SK-N-SH (cell line): ENCODE data around the gene FRMD3. TPM values are rescaled to one million over a fixed set of nuclear protein-coding genes. Genes with fewer than 3 reads are reported as not detected.

Experiments used
- CTCF ChIA-PET: fragments of 300-600, 350-600 bp; formaldehyde crosslinking; extraction: SDS; loops from one replicate; lab custom pipeline; 2021; lab: Yijun Ruan, JAX
- POLR2A ChIA-PET: fragments of 350-600 bp; sonication (Branson Sonifier 250); formaldehyde crosslinking; extraction: SDS; loops from one replicate; lab custom pipeline; 2020; ENCODE audit warnings: antibody characterized with exemption, inconsistent platforms; lab: Yijun Ruan, JAX
- DNase-seq: peaks from one replicate; pipeline ENCODE4 v3.0.0; 2012
- H2AFZ ChIP-seq: fragments of 200-600 bp; sonication (generic); 2 replicates; pipeline ENCODE4 v1.8.1; 2016; ENCODE audit warnings: antibody characterized with exemption, mild to moderate bottlenecking, low read depth
- H3F3A ChIP-seq: fragments of 200-600 bp; sonication (generic); replicated peaks from 2 replicates; pipeline ENCODE3; 2016; ENCODE audit warnings: antibody characterized with exemption, mild to moderate bottlenecking; ENCODE audit not compliant: insufficient read depth
- H3K27ac ChIP-seq, 2 experiments: fragments of 200-500 bp in 1 of 2; fragments of 200-600 bp in 1 of 2; sonication (Bioruptor generic) in 1 of 2; sonication (generic), shearing (Covaris generic) in 1 of 2; 2 replicates each; pipeline versions ENCODE4 v1.5.1 to v1.6.1; 2014 to 2016; ENCODE audit warnings: low read depth in 2 of 2, inconsistent platforms in 1 of 2, low read length in 1 of 2, mild to moderate bottlenecking in 1 of 2, mixed read lengths in 1 of 2
- H3K27me3 ChIP-seq: fragments of 200-600 bp; sonication (generic), shearing (Covaris generic); 2 replicates; pipeline ENCODE4 v1.6.1; 2016; ENCODE audit warnings: mixed run types; ENCODE audit not compliant: insufficient read depth
- H3K36me3 ChIP-seq, 2 experiments: fragments of 200-500 bp in 1 of 2; fragments of 200-600 bp in 1 of 2; sonication (Bioruptor generic) in 1 of 2; sonication (generic) in 1 of 2; replicated peaks in 1 of 2; 2 replicates each; pipeline versions ENCODE3 to v1.5.1; 2014 to 2016; ENCODE audit warnings: low read length in 1 of 2, mild to moderate bottlenecking in 1 of 2; ENCODE audit not compliant: insufficient read depth in 2 of 2, control insufficient read depth in 1 of 2
- H3K4me1 ChIP-seq, 2 experiments: fragments of 200-500 bp in 1 of 2; fragments of 200-600 bp in 1 of 2; sonication (Bioruptor generic) in 1 of 2; sonication (generic), shearing (Covaris generic) in 1 of 2; 2 replicates each; pipeline versions ENCODE4 v1.5.1 to v1.6.1; 2014 to 2016; ENCODE audit warnings: low read depth in 1 of 2, low read length in 1 of 2, mixed run types in 1 of 2; ENCODE audit not compliant: insufficient read depth in 2 of 2, control insufficient read depth in 1 of 2
- H3K4me2 ChIP-seq: fragments of 200-600 bp; sonication (generic), shearing (Covaris generic); 2 replicates; pipeline ENCODE4 v1.6.1; 2017; ENCODE audit warnings: mixed run types
- H3K4me3 ChIP-seq, 2 experiments: fragments of 200-500 bp in 1 of 2; fragments of 200-600 bp in 1 of 2; sonication (Bioruptor generic) in 1 of 2; sonication (generic), shearing (Covaris generic) in 1 of 2; 2 replicates each; pipeline versions ENCODE4 v1.5.1 to v1.8.1; 2014 to 2016; ENCODE audit warnings: low read depth in 2 of 2, inconsistent platforms in 1 of 2, low read length in 1 of 2, mild to moderate bottlenecking in 1 of 2, mixed read lengths in 1 of 2, moderate library complexity in 1 of 2
- H3K79me2 ChIP-seq: fragments of 200-600 bp; sonication (generic); 2 replicates; pipeline ENCODE4 v1.8.1; 2017; ENCODE audit warnings: mild to moderate bottlenecking; ENCODE audit not compliant: insufficient read depth
- H3K9ac ChIP-seq: fragments of 200-600 bp; sonication (generic); 2 replicates; pipeline ENCODE4 v1.6.1; 2017; ENCODE audit warnings: mixed run types
- H3K9me2 ChIP-seq: fragments of 200-600 bp; sonication (generic); 2 replicates; pipeline ENCODE4 v1.6.1; 2017; ENCODE audit warnings: mixed run types
- H3K9me3 ChIP-seq: fragments of 200-600 bp; sonication (generic); 2 replicates; pipeline ENCODE4 v1.6.1; 2017; ENCODE audit warnings: mixed run types, mild to moderate bottlenecking, moderate library complexity
- H4K20me1 ChIP-seq: fragments of 200-600 bp; sonication (generic); 2 replicates; pipeline ENCODE4 v1.6.1; 2017; ENCODE audit warnings: mild to moderate bottlenecking, mixed run types; ENCODE audit not compliant: insufficient read depth
- ELF1 ChIP-seq: IDR thresholded peaks from 2 replicates; pipeline ENCODE4 v1.4.0; 2012
- EP300 ChIP-seq, 2 experiments: IDR thresholded peaks; 2 replicates each; pipeline versions ENCODE4 v1.4.0 to v1.6.1; 2012; ENCODE audit warnings: borderline replicate concordance in 1 of 2, low read depth in 1 of 2, low read length in 1 of 2
- EZH2phosphoT487 ChIP-seq: fragments of 200-600 bp; sonication (generic); IDR thresholded peaks from 2 replicates; pipeline ENCODE4 v1.6.1; 2017; ENCODE audit warnings: low read depth, mixed run types, mild to moderate bottlenecking, antibody characterized with exemption, moderate library complexity, borderline replicate concordance
- FOSL2 ChIP-seq: IDR thresholded peaks from 2 replicates; pipeline ENCODE4 v1.4.0; 2012; ENCODE audit warnings: low read depth, mild to moderate bottlenecking, moderate library complexity, borderline replicate concordance
- FOXJ3 ChIP-seq: sonication (generic); formaldehyde crosslinking; IDR thresholded peaks from 2 replicates; pipeline ENCODE4 v1.5.1; 2020; ENCODE audit warnings: mild to moderate bottlenecking, missing genetic modification reagents
- FOXM1 ChIP-seq: IDR thresholded peaks from 2 replicates; pipeline ENCODE4 v1.4.0; 2012; ENCODE audit warnings: low read depth, mild to moderate bottlenecking
- IRF3 ChIP-seq: fragments of 150-350 bp; IDR thresholded peaks from 2 replicates; pipeline ENCODE4 v1.6.1; 2016; ENCODE audit warnings: mild to moderate bottlenecking, low read depth, low read length
- JUND ChIP-seq: IDR thresholded peaks from 2 replicates; pipeline ENCODE4 v1.4.0; 2012
- MEF2A ChIP-seq: IDR thresholded peaks from 2 replicates; pipeline ENCODE4 v1.4.0; 2012; ENCODE audit warnings: low read depth, borderline replicate concordance
- NFIC ChIP-seq: IDR thresholded peaks from 2 replicates; pipeline ENCODE4 v1.4.0; 2012; ENCODE audit warnings: borderline replicate concordance
- PBX3 ChIP-seq: IDR thresholded peaks from 2 replicates; pipeline ENCODE4; 2012
- POLR2AphosphoS5 ChIP-seq: IDR thresholded peaks from 2 replicates; pipeline ENCODE4 v1.6.1; 2012; ENCODE audit warnings: low read depth, low read length
- RCOR1 ChIP-seq: fragments of 150-350 bp; IDR thresholded peaks from 2 replicates; pipeline ENCODE4 v1.6.1; 2017; ENCODE audit warnings: antibody characterized with exemption, low read length
- REST ChIP-seq: IDR thresholded peaks from 2 replicates; pipeline ENCODE4 v1.6.1; 2012; ENCODE audit warnings: mild to moderate bottlenecking, low read depth, low read length, moderate library complexity
- RXRA ChIP-seq: IDR thresholded peaks from 2 replicates; pipeline ENCODE4 v1.4.0; 2012; ENCODE audit warnings: low read depth, mild to moderate bottlenecking, borderline replicate concordance
- TCF12 ChIP-seq: IDR thresholded peaks from 2 replicates; pipeline ENCODE4 v1.4.0; 2012
- TEAD4 ChIP-seq: IDR thresholded peaks from 2 replicates; pipeline ENCODE4 v1.4.0; 2012; ENCODE audit warnings: mild to moderate bottlenecking, borderline replicate concordance; ENCODE audit not compliant: insufficient read depth
- ZBTB33 ChIP-seq: IDR thresholded peaks from 2 replicates; pipeline ENCODE4 v1.4.0; 2012; ENCODE audit warnings: low read depth, borderline replicate concordance
- WGBS: methylation state at CpG from one replicate; pipeline ENCODE4 v1.1.6; 2017; ENCODE audit warnings: low lambda C conversion rate; 5-methylcytosine and 5-hydroxymethylcytosine counted together
- polyA plus RNA-seq, 3 experiments: library from polyadenylated mRNA; depleted of rRNA; stranded (reverse); fragments of >200 nt; gene quantifications; 2 replicates each; pipeline ENCODE4 v1.2.3, GENCODE V29; 2012

The FRMD3 gene
- polyA plus RNA-seq, 1 of the 3 experiments (the other 2 are of a cell fraction): 0.89 TPM

GRCh38 chr9:83349031-83349430, 189.2 kb downstream of the FRMD3 start:
- Histone ChIP-seq H3F3A (no peaks in the 10 kb centered on the region), H3K79me2 (peaks cover 3% of the 10 kb centered on the region; the same call in 1 of the 2 replicates), H3K9me3 (no peaks in the 10 kb centered on the region), H3K9ac (no peak overlapping the region), H3K27ac (no peak overlapping the region; a peak in 1 of 4 replicates), H3K4me1 (peaks cover 0 to 19% of the 10 kb centered on the region in 2 experiments; a peak in 2 of 4 replicates), H3K36me3 (no peaks in the 10 kb centered on the region), H3K4me3 (no peak overlapping the region), H3K27me3 (no peaks in the 10 kb centered on the region), H2AFZ (no peak overlapping the region), H4K20me1 (no peaks in the 10 kb centered on the region), H3K4me2 (no peak overlapping the region), H3K9me2 (no peaks in the 10 kb centered on the region)
- 82% methylated on average over 9 of the region's 9 CpGs for WGBS
- CTCF ChIA-PET: interaction anchor here (1.2 to 2.1 kb wide), 4 partner anchors 10 to 189 kb away, joined by 3 to 10 read pairs (median 4); partner anchors contain the start of gene FRMD3
- TF ChIP-seq MEF2A (no peak), FOXM1 (no peak), FOSL2 (no peak), IRF3 (no peak), RXRA (no peak), TEAD4 (no peak), FOXJ3 (CRISPR knock-in tag) (no peak), EZH2phosphoT487 (no peak)
- DNase-seq: no peak
- POLR2A ChIA-PET: no interaction called here

GRCh38 chr9:83346655-83347420, 191.4 kb downstream of the FRMD3 start:
- no peaks in the 10 kb centered on the region for H3F3A ChIP-seq
- peaks cover 0 to 27% of the 10 kb centered on the region in 2 experiments; a peak in 2 of 4 replicates for H3K4me1 ChIP-seq
- no peak overlapping the region for H3K4me3 ChIP-seq
- DNase-seq: no peak
- CTCF ChIA-PET: interaction anchor here (0.8 to 2.8 kb wide), 3 partner anchors 13 to 193 kb away, joined by 3 to 18 read pairs (median 6); partner anchors contain the start of gene FRMD3
- no peak overlapping the region for H2AFZ ChIP-seq
- H3K36me3 ChIP-seq: peaks cover 0 to 3% of the 10 kb centered on the region in 2 experiments
- peak overlapping the region in 1 of 2 experiments; percentile 23; a peak in 1 of 4 replicates for H3K27ac ChIP-seq
- H3K27me3 ChIP-seq: no peaks in the 10 kb centered on the region
- peaks cover 3% of the 10 kb centered on the region; the same call in 1 of the 2 replicates for H3K79me2 ChIP-seq
- H3K9ac ChIP-seq: no peak overlapping the region
- POLR2A ChIA-PET: no interaction called here
- 39% methylated on average over 2 of the region's 2 CpGs for WGBS
- no peaks in the 10 kb centered on the region for H4K20me1 ChIP-seq
- H3K9me3 ChIP-seq: no peaks in the 10 kb centered on the region
- TF ChIP-seq TCF12: no peak
- TF ChIP-seq POLR2AphosphoS5: no peak
- TF ChIP-seq ELF1: no peak
- no peak for TF ChIP-seq REST
- no peak for TF ChIP-seq RCOR1
- no peak for TF ChIP-seq EP300 (IDR thresholded peaks at IDR 0.05; ENCODE audit: borderline replicate concordance in 1 of 2, low read depth in 1 of 2, low read length in 1 of 2)
- TF ChIP-seq NFIC: no peak
- TF ChIP-seq JUND: no peak
- no peak for TF ChIP-seq PBX3
- TF ChIP-seq RXRA: no peak
- no peak for TF ChIP-seq FOSL2
- TF ChIP-seq ZBTB33: no peak
- no peak overlapping the region for H3K4me2 ChIP-seq
- no peaks in the 10 kb centered on the region for H3K9me2 ChIP-seq
